Suprapubic skin (tissue), 4 donors: ENCODE data around the gene HEXA.

Source experiments
- EP300 ChIP-seq: sonication (generic); formaldehyde crosslinking; IDR thresholded peaks from one replicate; pipeline ENCODE4 v1.6.1; 2017; ENCODE audit warnings: antibody characterized with exemption
- POLR2AphosphoS5 ChIP-seq, 3 donors: sonication (generic); formaldehyde crosslinking; IDR thresholded peaks; one replicate each; pipeline ENCODE4 v1.6.1; 2017; ENCODE audit warnings: antibody characterized with exemption in 3 of 3
- TF ChIP-seq, protein P1 (sequence below), 2 donors: fragments of 200-600 bp in 1 of 2; fragments of 450-650 bp in 1 of 2; sonication (generic) in 1 of 2; IDR thresholded peaks; one replicate each; pipeline ENCODE4 v1.5.1; 2016 to 2019; ENCODE audit warnings: antibody characterized with exemption in 2 of 2, mild to moderate bottlenecking in 1 of 2, moderate library complexity in 1 of 2

DNA sequence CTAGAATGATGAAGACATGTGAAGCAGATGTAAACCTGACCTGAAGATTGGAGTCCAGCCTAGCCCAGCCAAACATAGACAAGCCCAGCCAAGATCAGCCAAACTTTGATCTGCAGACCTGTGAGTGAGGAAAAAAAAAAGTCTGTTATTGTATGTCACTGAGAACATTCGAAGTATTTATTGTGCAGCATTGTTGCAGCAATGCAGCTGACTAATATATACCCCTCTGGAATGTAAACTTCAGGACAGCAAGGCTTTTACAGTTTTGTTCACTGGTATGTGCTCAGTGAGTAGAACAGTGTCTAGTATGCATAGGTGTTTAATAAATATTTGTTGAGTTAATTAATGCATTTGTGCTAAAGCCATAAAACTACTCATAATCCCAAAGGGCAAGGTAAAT lies 45.7 kb upstream of the HEXA start:
- no peak for TF ChIP-seq POLR2AphosphoS5 (IDR thresholded peaks at IDR 0.05)
- TF ChIP-seq, protein P1, sequence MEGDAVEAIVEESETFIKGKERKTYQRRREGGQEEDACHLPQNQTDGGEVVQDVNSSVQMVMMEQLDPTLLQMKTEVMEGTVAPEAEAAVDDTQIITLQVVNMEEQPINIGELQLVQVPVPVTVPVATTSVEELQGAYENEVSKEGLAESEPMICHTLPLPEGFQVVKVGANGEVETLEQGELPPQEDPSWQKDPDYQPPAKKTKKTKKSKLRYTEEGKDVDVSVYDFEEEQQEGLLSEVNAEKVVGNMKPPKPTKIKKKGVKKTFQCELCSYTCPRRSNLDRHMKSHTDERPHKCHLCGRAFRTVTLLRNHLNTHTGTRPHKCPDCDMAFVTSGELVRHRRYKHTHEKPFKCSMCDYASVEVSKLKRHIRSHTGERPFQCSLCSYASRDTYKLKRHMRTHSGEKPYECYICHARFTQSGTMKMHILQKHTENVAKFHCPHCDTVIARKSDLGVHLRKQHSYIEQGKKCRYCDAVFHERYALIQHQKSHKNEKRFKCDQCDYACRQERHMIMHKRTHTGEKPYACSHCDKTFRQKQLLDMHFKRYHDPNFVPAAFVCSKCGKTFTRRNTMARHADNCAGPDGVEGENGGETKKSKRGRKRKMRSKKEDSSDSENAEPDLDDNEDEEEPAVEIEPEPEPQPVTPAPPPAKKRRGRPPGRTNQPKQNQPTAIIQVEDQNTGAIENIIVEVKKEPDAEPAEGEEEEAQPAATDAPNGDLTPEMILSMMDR (IDR thresholded peaks at IDR 0.05) = no peak
- no peak for TF ChIP-seq EP300
